Astrocyte (in vitro differentiated cells and primary cell): ENCODE measurements around the gene HECW1. TPM values are rescaled to one million over a fixed set of nuclear protein-coding genes. Genes with fewer than 3 reads are reported as not detected.

ENCODE experiments used
- DNase-seq: peaks from one replicate; pipeline ENCODE4 v3.0.0-alpha.2; 2010; ENCODE audit warnings: low read depth
- FAIRE-seq: peaks from 2 replicates; lab custom pipeline; 2011; peaks lifted over from hg19 to GRCh38; lab: Jason Lieb, UNC
- H2AFZ ChIP-seq: 2 replicates; pipeline ENCODE4 v1.6.0; 2012; ENCODE audit warnings: low read depth, low read length, inconsistent platforms
- H3K27ac ChIP-seq: 2 replicates; pipeline ENCODE4 v1.5.1; 2011; ENCODE audit warnings: low read depth, low read length, inconsistent platforms
- H3K27me3 ChIP-seq: 2 replicates; pipeline ENCODE4 v1.6.0; 2011; ENCODE audit warnings: low read length, inconsistent platforms; ENCODE audit not compliant: insufficient read depth
- H3K36me3 ChIP-seq: 2 replicates; pipeline ENCODE4 v1.5.1; 2011; ENCODE audit warnings: low read length, inconsistent platforms; ENCODE audit not compliant: insufficient read depth
- H3K4me1 ChIP-seq: 2 replicates; pipeline ENCODE4 v1.5.1; 2011; ENCODE audit warnings: low read length, inconsistent platforms; ENCODE audit not compliant: insufficient read depth
- H3K4me2 ChIP-seq: 2 replicates; pipeline ENCODE4 v1.6.0; 2012; ENCODE audit warnings: low read length, inconsistent platforms
- H3K4me3 ChIP-seq: 2 replicates; pipeline ENCODE4 v1.5.1; 2011; ENCODE audit warnings: low read depth, mild to moderate bottlenecking, low read length, inconsistent platforms; ENCODE audit not compliant: insufficient read depth
- H3K79me2 ChIP-seq: 2 replicates; pipeline ENCODE4 v1.6.0; 2012; ENCODE audit warnings: mild to moderate bottlenecking, low read length, inconsistent platforms; ENCODE audit not compliant: insufficient read depth
- H3K9ac ChIP-seq: 2 replicates; pipeline ENCODE4 v1.6.0; 2012; ENCODE audit warnings: mild to moderate bottlenecking, low read length, inconsistent platforms
- H3K9me3 ChIP-seq: 2 replicates; pipeline ENCODE4 v1.5.1; 2012; ENCODE audit warnings: low read depth, mild to moderate bottlenecking, low read length, inconsistent platforms; ENCODE audit not compliant: insufficient read depth
- H4K20me1 ChIP-seq: 2 replicates; pipeline ENCODE4 v1.6.0; 2012; ENCODE audit warnings: low read length, inconsistent platforms; ENCODE audit not compliant: insufficient read depth
- H3K27ac Mint-ChIP-seq: one replicate; pipeline ENCODE4 v1.8.0; 2021; ENCODE audit warnings: mild to moderate bottlenecking, mixed read lengths; ENCODE audit not compliant: unreplicated experiment
- H3K27me3 Mint-ChIP-seq: one replicate; pipeline ENCODE4 v1.8.0; 2021; ENCODE audit warnings: low read depth, mixed read lengths; ENCODE audit not compliant: unreplicated experiment
- H3K36me3 Mint-ChIP-seq: one replicate; pipeline ENCODE4 v1.8.0; 2021; ENCODE audit warnings: low read depth, mixed read lengths; ENCODE audit not compliant: unreplicated experiment
- H3K4me1 Mint-ChIP-seq: one replicate; pipeline ENCODE4 v1.8.0; 2021; ENCODE audit warnings: low read depth, mixed read lengths; ENCODE audit not compliant: unreplicated experiment
- H3K4me3 Mint-ChIP-seq: one replicate; pipeline ENCODE4 v1.8.0; 2021; ENCODE audit warnings: mild to moderate bottlenecking, moderate library complexity, mixed read lengths; ENCODE audit not compliant: unreplicated experiment
- H3K9me3 Mint-ChIP-seq: one replicate; pipeline ENCODE4 v1.8.0; 2021; ENCODE audit warnings: mild to moderate bottlenecking, mixed read lengths; ENCODE audit not compliant: unreplicated experiment
- EZH2 ChIP-seq: IDR thresholded peaks from 2 replicates; pipeline ENCODE4 v1.6.1; 2012; ENCODE audit warnings: mild to moderate bottlenecking, low read length, inconsistent platforms; ENCODE audit not compliant: insufficient read depth
- total RNA-seq: library from RNA; stranded (reverse); gene quantifications from 2 replicates; pipeline ENCODE4 v1.2.1, GENCODE V29; 2021
- TF ChIP-seq, protein P1 (sequence below): IDR thresholded peaks from 2 replicates; pipeline ENCODE4 v1.5.1; 2011; ENCODE audit warnings: low read depth, mild to moderate bottlenecking, inconsistent platforms, low read length, moderate library complexity; ENCODE audit not compliant: insufficient read depth

Gene HECW1
- total RNA-seq, 1 donor from 2014 or later: 3.3 TPM

- no peak overlapping the region for H3K27ac Mint-ChIP-seq
- Histone ChIP-seq H3K79me2 (no peaks in the 10 kb centered on the region), H3K36me3 (no peaks in the 10 kb centered on the region), H4K20me1 (no peaks in the 10 kb centered on the region), H3K27ac (no peak overlapping the region), H3K4me1 (peaks cover 6% of the 10 kb centered on the region), H2AFZ (no peak overlapping the region), H3K4me2 (no peak overlapping the region), H3K4me3 (no peak overlapping the region), H3K9ac (no peak overlapping the region), H3K27me3 (no peaks in the 10 kb centered on the region), H3K9me3 (peaks cover 11% of the 10 kb centered on the region)
- TF ChIP-seq, protein P1, sequence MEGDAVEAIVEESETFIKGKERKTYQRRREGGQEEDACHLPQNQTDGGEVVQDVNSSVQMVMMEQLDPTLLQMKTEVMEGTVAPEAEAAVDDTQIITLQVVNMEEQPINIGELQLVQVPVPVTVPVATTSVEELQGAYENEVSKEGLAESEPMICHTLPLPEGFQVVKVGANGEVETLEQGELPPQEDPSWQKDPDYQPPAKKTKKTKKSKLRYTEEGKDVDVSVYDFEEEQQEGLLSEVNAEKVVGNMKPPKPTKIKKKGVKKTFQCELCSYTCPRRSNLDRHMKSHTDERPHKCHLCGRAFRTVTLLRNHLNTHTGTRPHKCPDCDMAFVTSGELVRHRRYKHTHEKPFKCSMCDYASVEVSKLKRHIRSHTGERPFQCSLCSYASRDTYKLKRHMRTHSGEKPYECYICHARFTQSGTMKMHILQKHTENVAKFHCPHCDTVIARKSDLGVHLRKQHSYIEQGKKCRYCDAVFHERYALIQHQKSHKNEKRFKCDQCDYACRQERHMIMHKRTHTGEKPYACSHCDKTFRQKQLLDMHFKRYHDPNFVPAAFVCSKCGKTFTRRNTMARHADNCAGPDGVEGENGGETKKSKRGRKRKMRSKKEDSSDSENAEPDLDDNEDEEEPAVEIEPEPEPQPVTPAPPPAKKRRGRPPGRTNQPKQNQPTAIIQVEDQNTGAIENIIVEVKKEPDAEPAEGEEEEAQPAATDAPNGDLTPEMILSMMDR: no peak
- TF ChIP-seq EZH2: no peak
- no peak overlapping the region for H3K4me3 Mint-ChIP-seq
- peaks cover 11% of the 10 kb centered on the region for H3K4me1 Mint-ChIP-seq
- peaks cover 23% of the 10 kb centered on the region for H3K9me3 Mint-ChIP-seq
- H3K27me3 Mint-ChIP-seq: no peaks in the 10 kb centered on the region
- FAIRE-seq (no peak), DNase-seq (no peak)
- H3K36me3 Mint-ChIP-seq: peaks cover 4% of the 10 kb centered on the region
Measured at GRCh38 chr7:43289826-43290225, 177.4 kb downstream of the HECW1 start.

DNA sequence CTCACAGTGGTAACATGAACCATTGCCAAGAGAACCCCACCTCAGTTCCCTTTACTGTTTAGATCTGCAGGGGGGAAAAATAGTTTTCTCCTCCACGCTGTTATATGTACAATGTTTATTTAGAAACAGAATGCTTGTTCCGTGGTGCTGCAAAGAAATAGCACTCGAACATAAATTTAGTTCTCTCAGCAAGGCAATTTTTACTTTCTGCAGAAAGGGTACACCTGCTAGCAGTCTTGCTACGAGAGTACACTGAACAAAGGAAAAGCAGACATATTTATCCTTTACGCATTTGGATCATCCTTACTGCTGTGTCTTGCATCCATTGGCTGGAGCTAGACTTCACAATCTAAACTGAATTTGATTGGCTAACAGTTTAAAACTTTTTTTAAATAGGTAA lies 178.5 kb downstream of the HECW1 start:
- H3K36me3 ChIP-seq: no peaks in the 10 kb centered on the region
- no peaks in the 10 kb centered on the region for H4K20me1 ChIP-seq
- H3K79me2 ChIP-seq: no peaks in the 10 kb centered on the region
- H3K27me3 ChIP-seq: no peaks in the 10 kb centered on the region
- Mint-ChIP-seq H3K4me1 (peaks cover 15% of the 10 kb centered on the region), H3K27ac (no peak overlapping the region), H3K36me3 (peaks cover 4% of the 10 kb centered on the region), H3K27me3 (no peaks in the 10 kb centered on the region), H3K4me3 (no peak overlapping the region), H3K9me3 (peaks cover 20% of the 10 kb centered on the region)
- no peak for TF ChIP-seq EZH2
- TF ChIP-seq, protein P1: no peak
- H3K4me1 ChIP-seq: peaks cover 6% of the 10 kb centered on the region
- no peak overlapping the region for H3K4me3 ChIP-seq
- DNase-seq: no peak
- no peak overlapping the region for H3K4me2 ChIP-seq
- FAIRE-seq: no peak
- H3K9me3 ChIP-seq: peaks cover 8% of the 10 kb centered on the region
- H2AFZ ChIP-seq: no peak overlapping the region
- H3K27ac ChIP-seq: no peak overlapping the region
- H3K9ac ChIP-seq: no peak overlapping the region

DNA sequence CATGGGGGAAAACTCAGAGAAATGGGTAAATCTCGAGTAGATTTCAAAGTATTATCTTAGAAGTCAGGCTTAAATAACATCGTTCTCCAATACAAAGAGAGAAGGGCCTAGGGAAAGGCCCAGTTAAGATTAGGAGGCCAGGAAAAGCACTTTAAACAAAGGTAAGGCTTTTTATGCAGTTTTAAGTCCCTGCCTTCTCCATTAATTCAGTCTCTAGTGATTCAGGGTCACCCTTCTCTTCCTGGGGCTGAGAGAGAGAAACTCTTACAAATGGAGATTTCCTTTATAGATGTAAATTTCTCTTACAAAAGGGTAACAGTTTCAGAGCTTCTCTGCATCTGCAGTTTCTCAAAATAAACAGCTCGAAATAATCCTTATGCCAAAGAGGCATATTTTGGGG lies 179.3 kb downstream of the HECW1 start:
- Histone ChIP-seq H3K4me2 (no peak overlapping the region), H3K9me3 (peaks cover 6% of the 10 kb centered on the region), H3K27me3 (no peaks in the 10 kb centered on the region), H3K4me3 (no peak overlapping the region), H2AFZ (no peak overlapping the region), H4K20me1 (no peaks in the 10 kb centered on the region), H3K27ac (no peak overlapping the region), H3K79me2 (no peaks in the 10 kb centered on the region), H3K9ac (no peak overlapping the region), H3K4me1 (peaks cover 6% of the 10 kb centered on the region), H3K36me3 (no peaks in the 10 kb centered on the region)
- Mint-ChIP-seq H3K36me3 (peaks cover 3% of the 10 kb centered on the region), H3K9me3 (peaks cover 17% of the 10 kb centered on the region), H3K27ac (no peak overlapping the region), H3K4me1 (peaks cover 15% of the 10 kb centered on the region), H3K27me3 (no peaks in the 10 kb centered on the region), H3K4me3 (no peak overlapping the region)
- FAIRE-seq (no peak), DNase-seq (no peak)
- TF ChIP-seq, protein P1: no peak
- TF ChIP-seq EZH2: no peak
